ENCODE data around the gene CUX1.
"Not testable (repeated sequence)": the region's sequence is repeated elsewhere in the genome, so short reads cannot be mapped to it uniquely, and the experiment has no call there.

CUX1 gene

GRCh38 chr7:101870361-101871062 lies 53.1 kb downstream of the CUX1 start:
- DNase-seq = peak; percentile 82

- no peak for DNase-seq
These were observed 53.9 kb downstream of the CUX1 start for GRCh38 chr7:101871351-101871750.

GRCh38 chr7:101874028-101874427 lies 56.6 kb downstream of the CUX1 start:
- DNase-seq = no peak

- DNase-seq = no peak
These were observed 57.9 kb downstream of the CUX1 start for GRCh38 chr7:101875283-101875846.

GRCh38 chr7:101877882-101878591 lies 60.6 kb downstream of the CUX1 start:
- DNase-seq = no peak

GRCh38 chr7:101878938-101879337 lies 61.5 kb downstream of the CUX1 start:
- DNase-seq = no peak

GRCh38 chr7:101879565-101879964 lies 62.1 kb downstream of the CUX1 start:
- no peak for DNase-seq

GRCh38 chr7:101880282-101881054 lies 63.0 kb downstream of the CUX1 start:
- no peak for DNase-seq

GRCh38 chr7:101882005-101882421 lies 64.6 kb downstream of the CUX1 start:
- no peak for DNase-seq

- DNase-seq = peak; percentile 76
These were observed 65.5 kb downstream of the CUX1 start for GRCh38 chr7:101882595-101883564.

- no peak for DNase-seq
These were observed 67.5 kb downstream of the CUX1 start for GRCh38 chr7:101884671-101885596.

- no peak for DNase-seq
These were observed 68.2 kb downstream of the CUX1 start for GRCh38 chr7:101885597-101885955.

GRCh38 chr7:101887352-101887751 lies 69.9 kb downstream of the CUX1 start:
- not testable (repeated sequence) for DNase-seq

- DNase-seq = not testable (repeated sequence)
These were observed 71.1 kb downstream of the CUX1 start for GRCh38 chr7:101888564-101888963.

GRCh38 chr7:101890749-101891523 lies 73.5 kb downstream of the CUX1 start:
- DNase-seq = no peak

- no peak for DNase-seq
These were observed 74.7 kb downstream of the CUX1 start for GRCh38 chr7:101891936-101892640.

- no peak for DNase-seq
These were observed 76.1 kb downstream of the CUX1 start for GRCh38 chr7:101893341-101894082.

GRCh38 chr7:101896316-101896715 lies 78.9 kb downstream of the CUX1 start:
- no peak for DNase-seq

- DNase-seq = no peak
These were observed 79.5 kb downstream of the CUX1 start for GRCh38 chr7:101896941-101897340.
